Neutrophil (primary cell): Measurements from ENCODE around the gene CPT1C.
A peak's percentile ranks its signal among the peaks of the same experiment; 100 is the strongest.

Source experiments
- H3K27ac ChIP-seq: fragments of 200-600 bp; sonication (generic); 2 replicates; pipeline ENCODE4 v1.5.1; 2016; ENCODE audit warnings: mild to moderate bottlenecking, moderate library complexity
- H3K27me3 ChIP-seq: fragments of 200-600 bp; sonication (generic); 2 replicates; pipeline ENCODE4 v1.6.0; 2016; ENCODE audit warnings: mild to moderate bottlenecking
- H3K36me3 ChIP-seq: fragments of 200-600 bp; sonication (generic); 2 replicates; pipeline ENCODE4 v1.5.1; 2017
- H3K4me1 ChIP-seq, 2 experiments: fragments of 200-600 bp in 1 of 2; sonication (generic) in 1 of 2; 1 replicate in 1 of 2; 2 replicates in 1 of 2; pipeline versions ENCODE4 v1.5.1 to v1.6.1; 2013 to 2016; ENCODE audit warnings: low read depth in 1 of 2, low read length in 1 of 2, mild to moderate bottlenecking in 1 of 2, moderate library complexity in 1 of 2; ENCODE audit not compliant: control insufficient read depth in 1 of 2, insufficient read depth in 1 of 2
- H3K4me3 ChIP-seq, 2 experiments: fragments of 200-600 bp in 1 of 2; sonication (generic) in 1 of 2; 1 replicate in 1 of 2; 2 replicates in 1 of 2; pipeline ENCODE4 v1.5.1; 2013 to 2016; ENCODE audit warnings: low read depth in 1 of 2, low read length in 1 of 2, mild to moderate bottlenecking in 1 of 2, moderate library complexity in 1 of 2
- H3K9me3 ChIP-seq: fragments of 200-600 bp; sonication (generic); 2 replicates; pipeline ENCODE4 v1.5.1; 2016
- TF ChIP-seq, protein P1 (sequence below): fragments of 200-600 bp; sonication (generic); IDR thresholded peaks from 2 replicates; pipeline ENCODE4 v1.5.1; 2016; ENCODE audit warnings: antibody characterized with exemption

The CPT1C gene

DNA sequence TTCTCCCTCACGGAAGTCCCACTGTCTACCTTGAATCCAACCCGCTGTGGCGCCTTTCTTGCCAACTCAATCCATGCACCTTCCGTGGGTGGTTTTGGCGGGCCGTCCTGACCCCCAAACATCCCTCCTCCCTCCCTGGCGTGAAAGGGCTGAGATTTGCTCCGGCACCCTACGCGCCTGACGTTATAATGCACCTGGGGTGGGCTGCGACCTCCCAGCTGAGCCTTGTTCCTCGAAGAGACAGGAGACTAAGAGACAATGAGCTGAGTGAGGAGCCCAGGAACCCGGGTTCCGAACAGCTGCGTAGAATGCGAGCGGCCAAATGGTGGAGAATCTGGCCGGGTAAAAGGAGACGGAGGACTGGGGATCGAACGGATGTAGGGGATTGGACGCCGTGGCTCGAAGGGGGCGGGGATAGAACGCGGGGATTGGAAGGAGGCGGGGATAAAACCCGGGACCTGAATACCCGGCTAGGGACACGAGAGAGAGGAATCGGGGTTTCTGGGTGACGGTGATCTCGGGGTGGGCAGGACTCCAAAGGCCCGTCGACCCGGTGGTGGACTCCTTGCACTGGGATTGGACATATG is at the start of gene CPT1C:
CPT1C (plus strand) TSS at position 461 of the 587 bp plus-strand sequence. CDS start 1,137 bp downstream, outside the sequence.
- Histone ChIP-seq H3K27me3 (peaks cover 57% of the 10 kb centered on the region), H3K36me3 (peaks cover 7% of the 10 kb centered on the region), H3K4me3 (peak within 1 kb of the TSS in 1 of 2 experiments; percentile 18), H3K27ac (no peak within 1 kb of the TSS), H3K9me3 (no peaks in the 10 kb centered on the region), H3K4me1 (peaks cover 4 to 13% of the 10 kb centered on the region in 2 experiments)
- TF ChIP-seq, protein P1, sequence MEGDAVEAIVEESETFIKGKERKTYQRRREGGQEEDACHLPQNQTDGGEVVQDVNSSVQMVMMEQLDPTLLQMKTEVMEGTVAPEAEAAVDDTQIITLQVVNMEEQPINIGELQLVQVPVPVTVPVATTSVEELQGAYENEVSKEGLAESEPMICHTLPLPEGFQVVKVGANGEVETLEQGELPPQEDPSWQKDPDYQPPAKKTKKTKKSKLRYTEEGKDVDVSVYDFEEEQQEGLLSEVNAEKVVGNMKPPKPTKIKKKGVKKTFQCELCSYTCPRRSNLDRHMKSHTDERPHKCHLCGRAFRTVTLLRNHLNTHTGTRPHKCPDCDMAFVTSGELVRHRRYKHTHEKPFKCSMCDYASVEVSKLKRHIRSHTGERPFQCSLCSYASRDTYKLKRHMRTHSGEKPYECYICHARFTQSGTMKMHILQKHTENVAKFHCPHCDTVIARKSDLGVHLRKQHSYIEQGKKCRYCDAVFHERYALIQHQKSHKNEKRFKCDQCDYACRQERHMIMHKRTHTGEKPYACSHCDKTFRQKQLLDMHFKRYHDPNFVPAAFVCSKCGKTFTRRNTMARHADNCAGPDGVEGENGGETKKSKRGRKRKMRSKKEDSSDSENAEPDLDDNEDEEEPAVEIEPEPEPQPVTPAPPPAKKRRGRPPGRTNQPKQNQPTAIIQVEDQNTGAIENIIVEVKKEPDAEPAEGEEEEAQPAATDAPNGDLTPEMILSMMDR: no peak

DNA sequence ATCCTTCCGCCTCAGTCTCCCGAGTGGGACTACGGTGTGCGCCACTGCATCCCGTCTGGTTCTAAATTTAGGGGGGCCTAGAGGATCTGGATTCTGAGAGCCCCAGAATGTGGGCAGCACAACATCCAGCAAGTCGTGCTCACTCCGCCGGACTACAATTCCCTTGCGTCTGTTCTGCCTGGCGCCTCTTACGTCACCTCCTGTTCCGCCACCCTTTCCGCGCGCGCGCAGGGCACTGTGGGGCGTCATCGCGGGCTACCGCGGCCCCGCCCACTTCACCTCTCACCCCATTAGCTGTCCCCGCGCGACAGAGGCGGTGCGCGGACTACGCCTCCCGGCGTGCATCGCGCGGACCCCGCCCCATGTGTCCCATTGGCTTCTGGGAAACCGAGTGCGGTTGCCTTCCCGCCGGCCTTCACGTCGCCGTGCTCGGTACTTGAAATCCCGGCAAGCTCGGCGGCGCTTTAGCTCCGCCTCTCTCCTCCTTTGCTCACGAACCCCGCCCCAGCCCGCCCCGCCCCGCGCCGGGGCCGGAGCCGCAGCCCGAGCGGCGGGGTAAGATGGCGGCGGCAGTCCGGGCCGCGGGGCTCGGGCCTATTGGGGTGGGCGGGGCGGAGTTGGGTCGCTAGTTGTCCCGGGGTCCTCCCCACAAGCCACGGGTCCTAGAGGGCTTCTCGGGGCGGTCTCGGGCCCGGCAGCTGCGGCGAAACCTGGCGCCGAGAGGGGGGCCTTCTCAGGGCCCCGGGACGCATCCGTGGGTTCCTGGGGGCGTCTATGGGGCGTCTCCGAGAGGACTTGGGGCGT is 49.0 kb upstream of the CPT1C start, which contains the start of gene SCAF1:
SCAF1 (plus strand) TSS at position 522 of the 804 bp plus-strand sequence. CDS start 2,818 bp downstream, outside the sequence.
- TF ChIP-seq, protein P1: peak; percentile 40
- Histone ChIP-seq H3K4me1 (peaks cover 41 to 42% of the 10 kb centered on the region in 2 experiments), H3K4me3 (peak within 1 kb of the TSS; percentile 91 to 93), H3K9me3 (no peaks in the 10 kb centered on the region), H3K36me3 (peaks cover 21% of the 10 kb centered on the region), H3K27ac (peak within 1 kb of the TSS; percentile 96), H3K27me3 (peaks cover 29% of the 10 kb centered on the region)

DNA sequence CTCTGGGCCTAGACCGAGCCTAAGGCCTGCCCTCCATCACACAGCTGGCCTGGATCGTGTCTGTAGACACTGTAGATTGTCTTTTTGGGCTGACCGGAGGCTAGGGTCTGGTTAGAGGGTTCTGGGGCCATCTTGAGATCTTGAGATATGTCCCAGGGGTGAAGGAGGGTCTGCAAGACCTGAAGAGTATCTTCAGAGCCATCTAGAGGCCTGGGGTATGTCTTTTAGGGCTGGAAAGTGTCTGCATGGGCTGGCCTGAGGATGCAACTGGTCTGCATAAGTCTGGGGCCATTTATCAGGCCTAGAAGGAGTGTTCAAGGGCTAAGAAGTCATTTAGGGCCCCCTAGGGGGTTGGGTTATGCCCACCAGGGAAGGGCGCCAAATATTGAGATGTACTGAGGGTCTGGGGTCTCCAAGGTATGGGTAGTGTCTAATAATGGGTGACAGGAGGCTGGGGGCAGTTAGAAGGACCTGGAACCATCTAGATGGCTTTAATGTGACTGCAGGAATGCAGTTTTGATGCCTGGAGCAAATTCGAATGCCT is 48.4 kb upstream of the CPT1C start:
- Histone ChIP-seq H3K27ac (peak overlapping the region; percentile 96), H3K27me3 (peaks cover 25% of the 10 kb centered on the region), H3K36me3 (peaks cover 27% of the 10 kb centered on the region), H3K4me1 (peaks cover 41 to 42% of the 10 kb centered on the region in 2 experiments), H3K4me3 (peak overlapping the region; percentile 91 to 93), H3K9me3 (no peaks in the 10 kb centered on the region)
- TF ChIP-seq, protein P1: no peak

- H3K27ac ChIP-seq: no peak overlapping the region
Observed at GRCh38 chr19:49643466-49643865, 47.5 kb upstream of the CPT1C start.

DNA sequence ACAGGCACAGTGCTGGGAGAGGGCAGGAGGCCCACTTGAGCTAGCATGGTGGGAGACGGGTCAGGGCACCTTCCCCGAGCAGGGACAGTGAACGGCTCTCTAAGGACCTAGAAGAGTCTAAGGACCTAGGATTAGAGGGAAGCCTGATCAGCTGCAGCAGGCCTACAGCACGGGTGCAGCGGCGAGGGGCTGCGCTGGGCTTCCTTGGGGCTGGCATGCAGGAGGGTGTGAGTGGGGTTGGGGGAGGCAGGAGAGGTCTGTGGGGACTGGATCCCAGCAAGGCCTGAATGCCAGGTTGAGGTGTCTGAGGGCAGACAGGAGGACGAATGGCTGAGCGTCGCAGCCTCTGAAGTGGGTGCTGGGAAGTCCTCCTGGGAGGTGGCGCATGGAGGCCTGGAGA is 45.3 kb upstream of the CPT1C start:
- H3K36me3 ChIP-seq: peaks cover 56% of the 10 kb centered on the region
- H3K4me1 ChIP-seq: peaks cover 20 to 25% of the 10 kb centered on the region in 2 experiments
- H3K9me3 ChIP-seq: no peaks in the 10 kb centered on the region
- no peaks in the 10 kb centered on the region for H3K27me3 ChIP-seq
- no peak overlapping the region for H3K4me3 ChIP-seq
- TF ChIP-seq, protein P1: no peak
- no peak overlapping the region for H3K27ac ChIP-seq

More at GRCh38 chr19:49643466-49643865, 47.5 kb upstream of the CPT1C start:
- Histone ChIP-seq H3K36me3 (peaks cover 36% of the 10 kb centered on the region), H3K27me3 (peaks cover 16% of the 10 kb centered on the region), H3K4me3 (peak overlapping the region in 1 of 2 experiments; percentile 93), H3K9me3 (no peaks in the 10 kb centered on the region), H3K4me1 (peaks cover 33 to 36% of the 10 kb centered on the region in 2 experiments)
- TF ChIP-seq, protein P1: no peak
